ENCODE measurements around the gene EDNRB. TPM values are rescaled to one million over a fixed set of nuclear protein-coding genes. Genes with fewer than 3 reads are reported as not detected.
"Not testable (repeated sequence)": the region's sequence is repeated elsewhere in the genome, so short reads cannot be mapped to it uniquely, and the experiment has no call there.

The EDNRB gene
- total RNA-seq, 2 donors from 2014 or later: not detected

DNA sequence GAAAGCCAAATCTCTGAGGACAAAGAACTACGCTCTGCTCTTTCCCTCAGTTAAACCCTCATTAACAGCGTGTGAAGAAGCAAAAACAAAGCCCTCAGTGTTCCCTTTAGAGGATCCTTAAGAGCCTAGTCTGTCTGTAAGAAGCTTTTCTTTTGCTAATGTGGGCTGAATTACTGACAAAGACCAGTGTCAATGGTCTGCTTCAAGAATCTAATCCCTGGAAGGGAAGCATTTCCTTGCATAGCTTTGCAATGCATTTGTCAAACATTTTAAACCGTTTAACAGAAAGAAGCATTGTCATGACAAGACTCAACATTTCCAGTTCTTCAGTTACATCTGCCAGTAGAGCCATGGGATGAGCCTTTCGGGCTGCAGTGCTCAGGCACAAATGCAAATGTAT lies 64.9 kb downstream of the EDNRB start:
- DNase-seq (ENCODE audit: low spot score): no peak
- no peak overlapping the region for H3K4me3 Mint-ChIP-seq
- no peaks in the 10 kb centered on the region for H3K36me3 Mint-ChIP-seq
- H3K4me1 Mint-ChIP-seq (ENCODE audit: low read depth in 2 of 2): no peaks in the 10 kb centered on the region
- no peak overlapping the region for H3K27ac Mint-ChIP-seq
- no peaks in the 10 kb centered on the region for H3K9me3 Mint-ChIP-seq
- no peaks in the 10 kb centered on the region for H3K27me3 Mint-ChIP-seq
- ATAC-seq: no peak

DNA sequence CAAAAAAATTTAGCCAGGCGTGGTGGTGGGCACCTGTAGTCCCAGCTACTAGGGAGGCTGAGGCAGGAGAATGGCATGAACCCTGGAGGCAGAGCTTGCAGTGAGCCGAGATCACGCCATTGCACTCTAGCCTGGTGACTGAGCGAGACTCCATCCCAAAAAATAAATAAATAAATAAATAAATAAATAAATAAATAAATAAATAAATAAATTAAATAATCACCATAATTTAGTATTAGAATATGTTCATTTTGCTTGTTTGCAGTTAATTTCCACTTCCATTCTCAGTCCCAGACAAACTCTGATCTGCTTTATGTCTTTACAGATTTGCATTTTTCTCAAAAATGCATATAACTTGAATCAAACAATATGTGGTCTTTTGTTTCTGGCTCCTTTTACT lies 70.6 kb downstream of the EDNRB start:
- H3K27me3 Mint-ChIP-seq; H3K4me3 Mint-ChIP-seq; H3K36me3 Mint-ChIP-seq; ATAC-seq; H3K4me1 Mint-ChIP-seq (ENCODE audit: low read depth in 2 of 2); H3K9me3 Mint-ChIP-seq; H3K27ac Mint-ChIP-seq; DNase-seq (ENCODE audit: low spot score): not testable (repeated sequence)

DNA sequence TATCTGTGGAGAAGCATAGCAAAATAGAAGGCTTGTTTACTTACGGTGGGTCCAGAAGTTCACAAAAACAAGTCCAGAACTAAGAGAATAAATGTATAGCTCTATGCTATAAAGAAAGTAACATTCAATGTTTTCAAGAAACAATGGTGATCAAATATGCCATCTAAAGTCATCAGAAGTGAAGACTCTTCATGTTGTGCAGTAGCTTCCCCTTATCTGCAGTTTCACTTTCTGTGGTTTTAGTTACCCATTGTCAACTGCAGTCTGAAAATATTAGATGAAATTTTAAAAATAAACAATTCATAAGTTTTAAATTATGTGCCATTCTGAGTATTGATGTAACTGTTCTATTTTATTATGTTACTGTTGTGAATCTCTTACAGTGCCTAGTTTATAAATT lies 72.5 kb downstream of the EDNRB start:
- H3K4me3 Mint-ChIP-seq: no peak overlapping the region
- no peak for DNase-seq (ENCODE audit: low spot score)
- H3K36me3 Mint-ChIP-seq: no peaks in the 10 kb centered on the region
- ATAC-seq: no peak
- no peaks in the 10 kb centered on the region for H3K27me3 Mint-ChIP-seq
- no peak overlapping the region for H3K27ac Mint-ChIP-seq
- H3K9me3 Mint-ChIP-seq: no peaks in the 10 kb centered on the region
- H3K4me1 Mint-ChIP-seq (ENCODE audit: low read depth in 2 of 2): no peaks in the 10 kb centered on the region

Other genes with a start within 250 kb of the EDNRB start
- 10 to 100 TPM; 18.4 to 33.2 TPM for gene SLAIN1, start 221.1 kb downstream of the EDNRB start, total RNA-seq